ENCODE data around the gene DOCK4.

DNA sequence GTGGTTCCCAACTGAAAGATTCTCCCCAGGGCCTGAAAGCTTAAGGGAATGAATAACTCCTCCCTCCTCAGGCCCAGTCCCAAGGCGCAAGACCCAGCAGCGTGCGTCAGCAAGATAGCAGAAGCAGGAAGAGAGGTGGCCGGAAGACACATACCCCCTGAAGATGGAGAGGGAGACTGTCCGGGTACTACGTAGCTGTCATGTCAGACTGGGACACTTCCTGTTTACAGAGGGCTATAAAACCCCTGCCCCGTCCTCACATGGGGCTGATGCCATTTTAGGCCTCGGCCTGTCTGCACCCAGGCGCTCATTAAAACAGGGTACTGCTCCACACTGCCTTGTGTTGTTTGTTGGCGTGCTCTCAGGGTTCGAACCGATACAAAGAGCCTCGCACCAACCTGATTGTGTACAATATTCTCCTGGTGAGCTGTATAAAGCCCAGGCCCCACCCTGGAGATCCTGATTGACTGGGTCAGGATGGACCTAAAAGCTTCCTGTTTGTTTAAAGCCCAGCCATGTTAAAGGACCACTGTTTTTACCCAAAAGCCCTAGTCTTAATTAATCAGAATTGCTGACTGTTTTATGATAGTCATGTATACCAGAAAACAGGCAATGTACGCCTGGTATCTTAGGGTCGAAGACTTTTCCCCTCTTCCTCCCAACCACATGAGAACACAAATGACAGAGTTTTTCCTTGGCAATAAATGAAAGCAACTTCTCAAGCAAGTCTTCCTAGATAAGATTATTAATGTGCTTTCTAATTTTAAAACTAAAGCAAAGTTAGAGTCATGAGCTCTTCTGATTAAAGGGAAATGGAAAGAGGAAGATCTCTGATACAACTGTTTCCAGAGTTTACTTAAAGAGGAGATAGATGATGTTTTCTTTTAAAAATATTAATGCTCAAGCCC is 251.5 kb downstream of the DOCK4 start:
- TF ChIP-seq, protein P1, sequence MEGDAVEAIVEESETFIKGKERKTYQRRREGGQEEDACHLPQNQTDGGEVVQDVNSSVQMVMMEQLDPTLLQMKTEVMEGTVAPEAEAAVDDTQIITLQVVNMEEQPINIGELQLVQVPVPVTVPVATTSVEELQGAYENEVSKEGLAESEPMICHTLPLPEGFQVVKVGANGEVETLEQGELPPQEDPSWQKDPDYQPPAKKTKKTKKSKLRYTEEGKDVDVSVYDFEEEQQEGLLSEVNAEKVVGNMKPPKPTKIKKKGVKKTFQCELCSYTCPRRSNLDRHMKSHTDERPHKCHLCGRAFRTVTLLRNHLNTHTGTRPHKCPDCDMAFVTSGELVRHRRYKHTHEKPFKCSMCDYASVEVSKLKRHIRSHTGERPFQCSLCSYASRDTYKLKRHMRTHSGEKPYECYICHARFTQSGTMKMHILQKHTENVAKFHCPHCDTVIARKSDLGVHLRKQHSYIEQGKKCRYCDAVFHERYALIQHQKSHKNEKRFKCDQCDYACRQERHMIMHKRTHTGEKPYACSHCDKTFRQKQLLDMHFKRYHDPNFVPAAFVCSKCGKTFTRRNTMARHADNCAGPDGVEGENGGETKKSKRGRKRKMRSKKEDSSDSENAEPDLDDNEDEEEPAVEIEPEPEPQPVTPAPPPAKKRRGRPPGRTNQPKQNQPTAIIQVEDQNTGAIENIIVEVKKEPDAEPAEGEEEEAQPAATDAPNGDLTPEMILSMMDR (IDR thresholded peaks at IDR 0.05): no peak
- no peak for TF ChIP-seq POLR2A (IDR thresholded peaks at IDR 0.05)
